Kidney epithelial cell (primary cell): ENCODE results near the gene DMXL2. TPM values are rescaled to one million over a fixed set of nuclear protein-coding genes. Genes with fewer than 3 reads are reported as not detected.

Experiments used
- DNase-seq: peaks from one replicate; pipeline ENCODE4 v3.0.0-alpha.2; 2010; ENCODE audit warnings: low read depth
- H3K27me3 ChIP-seq: 2 replicates; pipeline ENCODE4 v1.6.0; 2011; ENCODE audit warnings: low read length; ENCODE audit not compliant: control insufficient read depth, insufficient read depth
- H3K36me3 ChIP-seq: 2 replicates; pipeline ENCODE4 v1.5.1; 2011; ENCODE audit warnings: low read length; ENCODE audit not compliant: control insufficient read depth, insufficient read depth
- H3K4me3 ChIP-seq: 2 replicates; pipeline ENCODE4 v1.5.1; 2011; ENCODE audit warnings: low read depth, mild to moderate bottlenecking, control low read depth, low read length
- CTCF ChIP-seq: IDR thresholded peaks from 2 replicates; pipeline ENCODE4 v1.5.1; 2011; ENCODE audit warnings: mild to moderate bottlenecking, moderate library complexity, low read length, control low read depth, inconsistent platforms; ENCODE audit not compliant: insufficient read depth, poor library complexity, severe bottlenecking
- total RNA-seq: library from RNA; depleted of rRNA; stranded (reverse); fragments of >200 nt; gene quantifications from 2 replicates; pipeline ENCODE4 v1.2.3, GENCODE V29; 2015

Gene DMXL2
- total RNA-seq, 1 donor from 2014 or later = 31.7 TPM

- no peak for TF ChIP-seq CTCF
- H3K27me3 ChIP-seq = no peaks in the 10 kb centered on the region
- DNase-seq = no peak
- no peak overlapping the region for H3K4me3 ChIP-seq
- H3K36me3 ChIP-seq = no peaks in the 10 kb centered on the region
These were observed 1.5 kb upstream of the DMXL2 start for GRCh38 chr15:51624022-51624421.

GRCh38 chr15:51623386-51623938 is 891 bp upstream of the DMXL2 start:
- H3K36me3 ChIP-seq = no peaks in the 10 kb centered on the region
- H3K27me3 ChIP-seq = no peaks in the 10 kb centered on the region
- no peak for TF ChIP-seq CTCF
- H3K4me3 ChIP-seq = peak overlapping the region; percentile 83
- no peak for DNase-seq

- no peak for TF ChIP-seq CTCF
These were observed 501 bp downstream of the DMXL2 start for GRCh38 chr15:51621936-51622603.

GRCh38 chr15:51621155-51621765 is 1.3 kb downstream of the DMXL2 start:
- H3K4me3 ChIP-seq = peak overlapping the region; percentile 83
- no peaks in the 10 kb centered on the region for H3K27me3 ChIP-seq
- no peak for DNase-seq
- no peaks in the 10 kb centered on the region for H3K36me3 ChIP-seq
- no peak for TF ChIP-seq CTCF

More at GRCh38 chr15:51621936-51622603, 501 bp downstream of the DMXL2 start:
- H3K27me3 ChIP-seq = no peaks in the 10 kb centered on the region
- H3K36me3 ChIP-seq = no peaks in the 10 kb centered on the region
- H3K4me3 ChIP-seq = peak overlapping the region; percentile 83
- DNase-seq = no peak

GRCh38 chr15:51620641-51621040 is 1.9 kb downstream of the DMXL2 start:
- Histone ChIP-seq H3K36me3 (no peaks in the 10 kb centered on the region), H3K27me3 (no peaks in the 10 kb centered on the region), H3K4me3 (no peak overlapping the region)
- TF ChIP-seq CTCF = no peak
- DNase-seq = no peak

- Histone ChIP-seq H3K36me3 (no peaks in the 10 kb centered on the region), H3K4me3 (no peak overlapping the region), H3K27me3 (no peaks in the 10 kb centered on the region)
- no peak for DNase-seq
- TF ChIP-seq CTCF = no peak
These were observed 2.4 kb downstream of the DMXL2 start for GRCh38 chr15:51620122-51620521.
